H9 (cell line): ENCODE results near the gene RPL14. TPM values are rescaled to one million over a fixed set of nuclear protein-coding genes. Genes with fewer than 3 reads are reported as not detected.

ENCODE experiments used
- DNase-seq: peaks from one replicate; pipeline ENCODE4 v3.0.0-alpha.2; 2017
- H2AFZ ChIP-seq: one replicate; pipeline ENCODE4 v1.6.1; 2013; ENCODE audit warnings: mild to moderate bottlenecking, low read length, control low read depth, moderate library complexity
- H2AK5ac ChIP-seq: 2 replicates; pipeline ENCODE4 v1.6.1; 2013; ENCODE audit warnings: low read length, control low read depth, mixed read lengths; ENCODE audit not compliant: insufficient read length
- H2BK120ac ChIP-seq: one replicate; pipeline ENCODE4 v1.6.1; 2013; ENCODE audit warnings: low read depth, mild to moderate bottlenecking, low read length, control low read depth, inconsistent platforms; ENCODE audit not compliant: poor library complexity, severe bottlenecking
- H2BK12ac ChIP-seq: 2 replicates; pipeline ENCODE4 v1.6.1; 2013; ENCODE audit warnings: low read length, control low read depth, mixed read lengths, low read depth; ENCODE audit not compliant: insufficient read length
- H2BK15ac ChIP-seq: 2 replicates; pipeline ENCODE4 v1.6.1; 2013; ENCODE audit warnings: low read depth, low read length, control low read depth
- H2BK20ac ChIP-seq: one replicate; pipeline ENCODE4 v1.6.1; 2013; ENCODE audit warnings: low read depth, mild to moderate bottlenecking, low read length, control low read depth, inconsistent platforms; ENCODE audit not compliant: poor library complexity, severe bottlenecking
- H2BK5ac ChIP-seq: 2 replicates; pipeline ENCODE4 v1.6.1; 2013; ENCODE audit warnings: low read length, control low read depth, mixed read lengths; ENCODE audit not compliant: insufficient read length
- H3K14ac ChIP-seq: 2 replicates; pipeline ENCODE4 v1.6.1; 2013; ENCODE audit warnings: low read length, control low read depth; ENCODE audit not compliant: insufficient read depth
- H3K18ac ChIP-seq: 2 replicates; pipeline ENCODE4 v1.6.1; 2013; ENCODE audit warnings: low read depth, mild to moderate bottlenecking, mixed read lengths, low read length, control low read depth; ENCODE audit not compliant: insufficient read length
- H3K23ac ChIP-seq: 2 replicates; pipeline ENCODE4 v1.6.1; 2013; ENCODE audit warnings: low read length, control low read depth, mixed read lengths, low read depth; ENCODE audit not compliant: insufficient read length
- H3K23me2 ChIP-seq: 2 replicates; pipeline ENCODE4 v1.6.1; 2013; ENCODE audit warnings: low read depth, mild to moderate bottlenecking, mixed read lengths, low read length, control low read depth; ENCODE audit not compliant: insufficient read length, poor library complexity, severe bottlenecking
- H3K27ac ChIP-seq: 2 replicates; pipeline ENCODE4 v1.5.1; 2013; ENCODE audit warnings: low read length, control low read depth, mixed read lengths, low read depth; ENCODE audit not compliant: insufficient read length
- H3K27me3 ChIP-seq: 2 replicates; pipeline ENCODE4 v1.6.1; 2013; ENCODE audit warnings: low read length, control low read depth, inconsistent platforms; ENCODE audit not compliant: insufficient read depth
- H3K4ac ChIP-seq: 2 replicates; pipeline ENCODE4 v1.6.1; 2013; ENCODE audit warnings: low read depth, mild to moderate bottlenecking, control low read depth, inconsistent platforms, low read length, moderate library complexity
- H3K4me1 ChIP-seq: 2 replicates; pipeline ENCODE4 v1.6.1; 2013; ENCODE audit warnings: low read length, control low read depth, inconsistent platforms; ENCODE audit not compliant: insufficient read depth
- H3K4me2 ChIP-seq: 2 replicates; pipeline ENCODE4 v1.6.1; 2013; ENCODE audit warnings: low read length, control low read depth, mixed read lengths; ENCODE audit not compliant: insufficient read length, insufficient read depth
- H3K56ac ChIP-seq: 2 replicates; pipeline ENCODE4 v1.6.1; 2013; ENCODE audit warnings: low read depth, mild to moderate bottlenecking, mixed read lengths, low read length, control low read depth; ENCODE audit not compliant: insufficient read length
- H3K79me1 ChIP-seq: 2 replicates; pipeline ENCODE4 v1.6.1; 2013; ENCODE audit warnings: low read depth, mild to moderate bottlenecking, moderate library complexity, low read length, control low read depth, inconsistent platforms; ENCODE audit not compliant: insufficient read depth, poor library complexity, severe bottlenecking
- H3K79me2 ChIP-seq: 2 replicates; pipeline ENCODE4 v1.6.1; 2013; ENCODE audit warnings: low read length, control low read depth, inconsistent platforms; ENCODE audit not compliant: insufficient read depth
- H3K9ac ChIP-seq: 2 replicates; pipeline ENCODE4 v1.6.1; 2013; ENCODE audit warnings: low read length, control low read depth, mixed read lengths; ENCODE audit not compliant: insufficient read length; ENCODE audit errors: extremely low read depth
- H3K9me3 ChIP-seq: one replicate; pipeline ENCODE4 v1.6.1; 2013; ENCODE audit warnings: low read depth, low read length, inconsistent platforms; ENCODE audit not compliant: control insufficient read depth
- H3T11ph ChIP-seq: one replicate; pipeline ENCODE4 v1.6.1; 2013; ENCODE audit warnings: mild to moderate bottlenecking, low read length, control low read depth, inconsistent platforms
- H4K20me1 ChIP-seq: one replicate; pipeline ENCODE4 v1.6.1; 2013; ENCODE audit not compliant: control insufficient read depth, insufficient read length, insufficient read depth
- H4K5ac ChIP-seq: 2 replicates; pipeline ENCODE4 v1.6.1; 2013; ENCODE audit warnings: low read depth, mild to moderate bottlenecking, mixed read lengths, low read length, control low read depth; ENCODE audit not compliant: insufficient read length
- H4K8ac ChIP-seq: replicated peaks from 2 replicates; pipeline ENCODE4 v1.6.1; 2013; ENCODE audit warnings: low read length, control low read depth, mixed read lengths, low read depth; ENCODE audit not compliant: insufficient read length
- H4K91ac ChIP-seq: 2 replicates; pipeline ENCODE4 v1.6.1; 2013; ENCODE audit warnings: low read depth, mild to moderate bottlenecking, moderate library complexity, mixed read lengths, low read length, control low read depth; ENCODE audit not compliant: insufficient read length
- H3K27ac Mint-ChIP-seq, 3 experiments: 2 replicates in 2 of 3; 3 replicates in 1 of 3; pipeline ENCODE4 v1.8.0; 2020 to 2021; ENCODE audit warnings: mixed read lengths in 3 of 3, mild to moderate bottlenecking in 1 of 3, moderate library complexity in 1 of 3
- H3K27me3 Mint-ChIP-seq: 2 replicates; pipeline ENCODE4 v1.8.0; 2021; ENCODE audit warnings: low read depth, mild to moderate bottlenecking, moderate library complexity, mixed read lengths
- H3K36me3 Mint-ChIP-seq, 3 experiments: 2 replicates in 2 of 3; 3 replicates in 1 of 3; pipeline ENCODE4 v1.8.0; 2020 to 2021; ENCODE audit warnings: low read depth in 3 of 3, mixed read lengths in 3 of 3; ENCODE audit not compliant: insufficient read depth in 1 of 3
- H3K4me1 Mint-ChIP-seq, 2 experiments: 2 replicates each; pipeline ENCODE4 v1.8.0; 2020; ENCODE audit warnings: mixed read lengths in 2 of 2
- H3K4me3 Mint-ChIP-seq, 2 experiments: 2 replicates in 1 of 2; 3 replicates in 1 of 2; pipeline ENCODE4 v1.8.0; 2020 to 2021; ENCODE audit warnings: mild to moderate bottlenecking in 2 of 2, mixed read lengths in 2 of 2, moderate library complexity in 1 of 2
- H3K9me3 Mint-ChIP-seq, 2 experiments: 2 replicates in 1 of 2; 3 replicates in 1 of 2; pipeline ENCODE4 v1.8.0; 2020; ENCODE audit warnings: mild to moderate bottlenecking in 2 of 2, mixed read lengths in 2 of 2, moderate library complexity in 1 of 2
- total RNA-seq: library from RNA; stranded (reverse); gene quantifications from 2 replicates; pipeline ENCODE4 v1.2.1, GENCODE V29; 2021
- TF ChIP-seq, protein P1 (sequence below): fragments of 200-600 bp; sonication (generic); conservative IDR thresholded peaks from 3 replicates; pipeline ENCODE4 v1.8.0; 2021; ENCODE audit warnings: antibody characterized with exemption, mild to moderate bottlenecking

Gene RPL14
- total RNA-seq, 1 experiment from 2014 or later, result 2,490 TPM

DNA sequence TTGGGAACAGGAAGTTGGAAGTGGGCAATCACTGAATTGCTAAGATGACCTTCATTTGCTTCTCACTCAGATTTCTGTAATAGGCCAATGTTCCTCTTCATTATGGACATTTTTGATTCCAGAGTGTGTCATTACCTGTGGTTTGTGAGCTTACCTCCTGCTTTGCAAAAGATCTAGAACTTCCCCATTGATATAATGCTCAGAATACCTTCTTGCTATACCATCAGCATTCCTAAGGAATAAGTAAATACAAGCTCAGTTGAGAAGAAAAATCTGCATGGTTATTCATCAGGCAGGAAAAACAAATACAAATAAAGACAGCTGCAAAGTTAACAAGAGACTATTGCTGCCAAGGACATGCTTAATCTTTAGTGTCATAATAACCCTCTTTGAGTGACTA, 5.6 kb upstream of the RPL14 start:
- Histone ChIP-seq H3K4me1 (0 out of 2 replicates have a peak, but pooled peaks cover 2% of the 10 kb centered on the region), H3K27me3 (no peaks in the 10 kb centered on the region), H3K56ac (no peak overlapping the region), H3K18ac (no peak overlapping the region), H3K14ac (no peak overlapping the region), H3K4ac (no peak overlapping the region), H3K9ac (no peak overlapping the region), H3K4me2 (no peak overlapping the region), H4K8ac (no peak overlapping the region), H3K27ac (no peak overlapping the region), H2BK12ac (no peak overlapping the region), H3K9me3 (no peaks in the 10 kb centered on the region), H4K20me1 (no peaks in the 10 kb centered on the region), H4K91ac (no peak overlapping the region), H2BK5ac (no peak overlapping the region), H3K79me2 (no peaks in the 10 kb centered on the region), H2BK20ac (no peak overlapping the region), H2BK120ac (no peak overlapping the region), H3K23ac (no peak overlapping the region), H2AK5ac (no peak overlapping the region), H3T11ph (no peak overlapping the region), H3K79me1 (no peaks in the 10 kb centered on the region), H2BK15ac (no peak overlapping the region), H2AFZ (no peak overlapping the region), H4K5ac (no peak overlapping the region), H3K23me2 (peaks cover 9% of the 10 kb centered on the region)
- no peak for DNase-seq
- Mint-ChIP-seq H3K36me3 (no peaks in the 10 kb centered on the region), H3K27me3 (peaks cover 3% of the 10 kb centered on the region; the same call in 1 of the 2 replicates), H3K4me3 (no peak overlapping the region; a peak in 1 of 5 replicates), H3K4me1 (peaks cover 15 to 20% of the 10 kb centered on the region in 2 experiments), H3K27ac (no peak overlapping the region), H3K9me3 (no peaks in the 10 kb centered on the region)
- TF ChIP-seq, protein P1, sequence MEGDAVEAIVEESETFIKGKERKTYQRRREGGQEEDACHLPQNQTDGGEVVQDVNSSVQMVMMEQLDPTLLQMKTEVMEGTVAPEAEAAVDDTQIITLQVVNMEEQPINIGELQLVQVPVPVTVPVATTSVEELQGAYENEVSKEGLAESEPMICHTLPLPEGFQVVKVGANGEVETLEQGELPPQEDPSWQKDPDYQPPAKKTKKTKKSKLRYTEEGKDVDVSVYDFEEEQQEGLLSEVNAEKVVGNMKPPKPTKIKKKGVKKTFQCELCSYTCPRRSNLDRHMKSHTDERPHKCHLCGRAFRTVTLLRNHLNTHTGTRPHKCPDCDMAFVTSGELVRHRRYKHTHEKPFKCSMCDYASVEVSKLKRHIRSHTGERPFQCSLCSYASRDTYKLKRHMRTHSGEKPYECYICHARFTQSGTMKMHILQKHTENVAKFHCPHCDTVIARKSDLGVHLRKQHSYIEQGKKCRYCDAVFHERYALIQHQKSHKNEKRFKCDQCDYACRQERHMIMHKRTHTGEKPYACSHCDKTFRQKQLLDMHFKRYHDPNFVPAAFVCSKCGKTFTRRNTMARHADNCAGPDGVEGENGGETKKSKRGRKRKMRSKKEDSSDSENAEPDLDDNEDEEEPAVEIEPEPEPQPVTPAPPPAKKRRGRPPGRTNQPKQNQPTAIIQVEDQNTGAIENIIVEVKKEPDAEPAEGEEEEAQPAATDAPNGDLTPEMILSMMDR, result no peak
